ENCODE results near the gene B4GALT3. TPM values are rescaled to one million over a fixed set of nuclear protein-coding genes. Genes with fewer than 3 reads are reported as not detected.

B4GALT3 gene
- total and polyA plus RNA-seq, 9 of the 15 experiments (the other 6 are each of a cell fraction or from before 2014, with no cell fraction given), result 31.2 to 103 (median 46.1) TPM

GRCh38 chr1:161165742-161166668 is 11.3 kb downstream of the B4GALT3 start, which contains the start of gene PPOX (continued):
- TF ChIP-seq MEIS2 (IDR thresholded peaks at IDR 0.05; ENCODE audit: partially characterized antibody) (peak; percentile 29), ZNF644 (tag; IDR thresholded peaks at IDR 0.05; ENCODE audit: low read depth) (peak; percentile 82; the same call in 1 of the 2 replicates), KLF13 (tag; IDR thresholded peaks at IDR 0.05; ENCODE audit: borderline replicate concordance, low read depth) (0 out of 2 replicates have a peak, but pooled peaks have one; percentile 77), KDM4B (IDR thresholded peaks at IDR 0.05; ENCODE audit: borderline replicate concordance in 2 of 2, low read depth in 1 of 2) (peak in 1 of 2 experiments; percentile 41; a peak in 1 of 4 replicates), TEAD1 (CRISPR knock-in tag; IDR thresholded peaks at IDR 0.05) (peak; percentile 52 to 60), SP2 (IDR thresholded peaks at IDR 0.05; ENCODE audit: extremely low read depth, low read depth, low read length, poor library complexity, severe bottlenecking) (no peak), NBN (IDR thresholded peaks at IDR 0.05; ENCODE audit: low read depth) (peak; percentile 84), NFE2 (IDR thresholded peaks at IDR 0.05; ENCODE audit: low read depth) (peak; percentile 17; the same call in 1 of the 2 replicates), MLX (CRISPR knock-in tag; conservative IDR thresholded peaks at IDR 0.05) (no peak), ZBTB7A (IDR thresholded peaks at IDR 0.05; ENCODE audit: borderline replicate concordance, control insufficient read depth, low read depth, low read length) (peak; percentile 65; the same call in 1 of the 2 replicates), ZNF445 (CRISPR knock-in tag; IDR thresholded peaks at IDR 0.05; ENCODE audit: low read depth) (peak; percentile 57; the same call in 1 of the 2 replicates), ZBTB17 (CRISPR knock-in tag; IDR thresholded peaks at IDR 0.05) (peak; percentile 77; the same call in 1 of the 2 replicates), ESRRA (IDR thresholded peaks at IDR 0.05; ENCODE audit: borderline replicate concordance, low read depth) (peak; percentile 47), ELF4 (CRISPR knock-in tag; IDR thresholded peaks at IDR 0.05) (0 out of 2 replicates have a peak, but pooled peaks have one; percentile 37), SIN3A (IDR thresholded peaks at IDR 0.05; ENCODE audit: borderline replicate concordance in 2 of 2, control insufficient read depth in 1 of 2, low read depth in 2 of 2, low read length in 2 of 2) (peak; percentile 55 to 62; a peak in 1 of 4 replicates), TRIM24 (IDR thresholded peaks at IDR 0.05) (peak; percentile 79 to 89), HDAC2 (IDR thresholded peaks at IDR 0.05) (peak; percentile 21; the same call in 1 of the 2 replicates), SMAD4 (CRISPR knock-in tag; conservative IDR thresholded peaks at IDR 0.05) (peak; percentile 96), KAT7 (CRISPR knock-in tag; IDR thresholded peaks at IDR 0.05; ENCODE audit: borderline replicate concordance) (peak; percentile 55; the same call in 1 of the 2 replicates), FOXJ3 (CRISPR knock-in tag; IDR thresholded peaks at IDR 0.05) (peak; percentile 84), POLR2H (tag; IDR thresholded peaks at IDR 0.05; ENCODE audit: low read depth) (peak; percentile 88), TCF3 (CRISPR knock-in tag; IDR thresholded peaks at IDR 0.05) (peak; percentile 100), ETV5 (CRISPR knock-in tag; IDR thresholded peaks at IDR 0.05; ENCODE audit: low read depth) (peak; percentile 65)
- TF ChIP-seq, protein P1, sequence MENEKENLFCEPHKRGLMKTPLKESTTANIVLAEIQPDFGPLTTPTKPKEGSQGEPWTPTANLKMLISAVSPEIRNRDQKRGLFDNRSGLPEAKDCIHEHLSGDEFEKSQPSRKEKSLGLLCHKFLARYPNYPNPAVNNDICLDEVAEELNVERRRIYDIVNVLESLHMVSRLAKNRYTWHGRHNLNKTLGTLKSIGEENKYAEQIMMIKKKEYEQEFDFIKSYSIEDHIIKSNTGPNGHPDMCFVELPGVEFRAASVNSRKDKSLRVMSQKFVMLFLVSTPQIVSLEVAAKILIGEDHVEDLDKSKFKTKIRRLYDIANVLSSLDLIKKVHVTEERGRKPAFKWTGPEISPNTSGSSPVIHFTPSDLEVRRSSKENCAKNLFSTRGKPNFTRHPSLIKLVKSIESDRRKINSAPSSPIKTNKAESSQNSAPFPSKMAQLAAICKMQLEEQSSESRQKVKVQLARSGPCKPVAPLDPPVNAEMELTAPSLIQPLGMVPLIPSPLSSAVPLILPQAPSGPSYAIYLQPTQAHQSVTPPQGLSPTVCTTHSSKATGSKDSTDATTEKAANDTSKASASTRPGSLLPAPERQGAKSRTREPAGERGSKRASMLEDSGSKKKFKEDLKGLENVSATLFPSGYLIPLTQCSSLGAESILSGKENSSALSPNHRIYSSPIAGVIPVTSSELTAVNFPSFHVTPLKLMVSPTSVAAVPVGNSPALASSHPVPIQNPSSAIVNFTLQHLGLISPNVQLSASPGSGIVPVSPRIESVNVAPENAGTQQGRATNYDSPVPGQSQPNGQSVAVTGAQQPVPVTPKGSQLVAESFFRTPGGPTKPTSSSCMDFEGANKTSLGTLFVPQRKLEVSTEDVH (IDR thresholded peaks at IDR 0.05; ENCODE audit: low read depth, partially characterized antibody), result peak; percentile 30

Data from K562 (cell line).